IMR-90 (cell line): ENCODE measurements around the gene EPN2. TPM values are rescaled to one million over a fixed set of nuclear protein-coding genes. Genes with fewer than 3 reads are reported as not detected.

Source experiments
- ATAC-seq: fragments of 200-7000 bp; cut with Tn5 transposase; 2 replicates; pipeline ENCODE4 v1.9.1; 2020; ENCODE audit warnings: low read depth, mild to moderate bottlenecking, moderate library complexity
- BruUV-seq: library from RNA; stranded (reverse); fragments of 400-500 nt; replicated peaks from 2 replicates; lab custom pipeline; 2021; lab: Mats Ljungman, UMichigan
- CTCF ChIA-PET: fragments of 300-600 bp; formaldehyde crosslinking; extraction: SDS; loops from one replicate; lab custom pipeline; 2021; ENCODE audit warnings: antibody characterized with exemption; lab: Yijun Ruan, JAX
- POLR2A ChIA-PET: fragments of 300-600 bp; sonication (Branson Sonifier 250); formaldehyde crosslinking; loops from one replicate; lab custom pipeline; 2022; ENCODE audit warnings: antibody characterized with exemption; ENCODE audit not compliant: unreplicated experiment; lab: Charles Lee
- DNase-seq: peaks from one replicate; pipeline ENCODE4 v3.0.0; 2013
- H2AFZ ChIP-seq: replicated peaks from 2 replicates; pipeline ENCODE3; 2013; ENCODE audit warnings: low read length, mild to moderate bottlenecking; ENCODE audit not compliant: poor library complexity
- H2AK5ac ChIP-seq: 2 replicates; pipeline ENCODE4 v1.6.1; 2013; ENCODE audit warnings: low read depth, low read length, inconsistent platforms
- H2AK9ac ChIP-seq: replicated peaks from 2 replicates; pipeline ENCODE3; 2013; ENCODE audit warnings: mild to moderate bottlenecking, low read depth, low read length, moderate library complexity; ENCODE audit not compliant: poor library complexity
- H2BK120ac ChIP-seq: 2 replicates; pipeline ENCODE4 v1.6.1; 2013; ENCODE audit warnings: low read depth, low read length, inconsistent platforms
- H2BK15ac ChIP-seq: 3 replicates; pipeline ENCODE4 v1.6.1; 2013; ENCODE audit warnings: low read depth, low read length, inconsistent platforms
- H2BK20ac ChIP-seq: 2 replicates; pipeline ENCODE4 v1.6.1; 2013; ENCODE audit warnings: low read depth, mild to moderate bottlenecking, inconsistent platforms, low read length, moderate library complexity
- H2BK5ac ChIP-seq: 2 replicates; pipeline ENCODE4 v1.6.1; 2013; ENCODE audit warnings: mild to moderate bottlenecking, low read depth, low read length, inconsistent platforms; ENCODE audit not compliant: poor library complexity, severe bottlenecking
- H3K14ac ChIP-seq: replicated peaks from 2 replicates; pipeline ENCODE4 v1.6.1; 2013; ENCODE audit warnings: low read depth, low read length, inconsistent platforms
- H3K18ac ChIP-seq: 2 replicates; pipeline ENCODE4 v1.6.1; 2013; ENCODE audit warnings: low read depth, low read length, control low read depth
- H3K23ac ChIP-seq: 2 replicates; pipeline ENCODE4 v1.6.1; 2013; ENCODE audit warnings: low read depth, low read length, inconsistent platforms
- H3K27ac ChIP-seq: 2 replicates; pipeline ENCODE4 v1.5.1; 2013; ENCODE audit warnings: mild to moderate bottlenecking, control low read depth, low read length; ENCODE audit not compliant: insufficient read depth
- H3K27me3 ChIP-seq: 2 replicates; pipeline ENCODE4 v1.6.1; 2013; ENCODE audit warnings: low read length; ENCODE audit not compliant: control insufficient read depth, insufficient read depth
- H3K36me3 ChIP-seq: 2 replicates; pipeline ENCODE4 v1.6.1; 2013; ENCODE audit warnings: low read length, mixed read lengths; ENCODE audit not compliant: control insufficient read depth, insufficient read depth
- H3K4ac ChIP-seq: 2 replicates; pipeline ENCODE4 v1.6.1; 2013; ENCODE audit warnings: low read depth, low read length, inconsistent platforms
- H3K4me1 ChIP-seq: 2 replicates; pipeline ENCODE4 v1.6.1; 2013; ENCODE audit warnings: low read length, mixed read lengths; ENCODE audit not compliant: control insufficient read depth, insufficient read depth
- H3K4me2 ChIP-seq: 2 replicates; pipeline ENCODE4 v1.6.1; 2013; ENCODE audit warnings: low read depth, mild to moderate bottlenecking, control low read depth, low read length, moderate library complexity
- H3K4me3 ChIP-seq: 2 replicates; pipeline ENCODE4 v1.5.1; 2013; ENCODE audit warnings: low read depth, mild to moderate bottlenecking, control low read depth, low read length, moderate library complexity; ENCODE audit not compliant: insufficient read depth
- H3K56ac ChIP-seq: 2 replicates; pipeline ENCODE4 v1.6.1; 2013; ENCODE audit warnings: low read length, inconsistent platforms; ENCODE audit not compliant: insufficient read depth; ENCODE audit errors: extremely low read depth
- H3K79me1 ChIP-seq, 2 experiments: 2 replicates each; pipeline ENCODE4 v1.6.1; 2013; ENCODE audit warnings: low read length in 2 of 2, inconsistent platforms in 1 of 2, low read depth in 1 of 2
- H3K9ac ChIP-seq: 2 replicates; pipeline ENCODE4 v1.6.1; 2013; ENCODE audit warnings: low read depth, low read length, control low read depth
- H3K9me1 ChIP-seq: 2 replicates; pipeline ENCODE4 v1.6.1; 2013; ENCODE audit warnings: low read length, inconsistent platforms; ENCODE audit not compliant: insufficient read depth
- H3K9me3 ChIP-seq: 2 replicates; pipeline ENCODE4 v1.6.1; 2013; ENCODE audit warnings: low read length; ENCODE audit not compliant: control insufficient read depth, insufficient read depth
- H4K20me1 ChIP-seq: 2 replicates; pipeline ENCODE4 v1.6.1; 2013; ENCODE audit warnings: low read length, inconsistent platforms; ENCODE audit not compliant: insufficient read depth
- H4K5ac ChIP-seq: 2 replicates; pipeline ENCODE4 v1.6.1; 2013; ENCODE audit warnings: mild to moderate bottlenecking, low read depth, low read length, control low read depth
- H4K8ac ChIP-seq, 2 experiments: 2 replicates each; pipeline ENCODE4 v1.6.1; 2013; ENCODE audit warnings: low read depth in 2 of 2, low read length in 2 of 2, control low read depth in 1 of 2, inconsistent platforms in 1 of 2
- H4K91ac ChIP-seq: 2 replicates; pipeline ENCODE4 v1.6.1; 2013; ENCODE audit warnings: low read depth, low read length, inconsistent platforms; ENCODE audit not compliant: insufficient read depth
- BHLHE40 ChIP-seq: fragments of 150-350 bp; IDR thresholded peaks from 2 replicates; pipeline ENCODE4 v1.6.1; 2016; ENCODE audit warnings: mild to moderate bottlenecking, low read depth, low read length
- CEBPB ChIP-seq: IDR thresholded peaks from 2 replicates; pipeline ENCODE4 v1.6.1; 2012; ENCODE audit warnings: low read depth, low read length, improper control_type of control experiment
- CHD1 ChIP-seq: IDR thresholded peaks from 2 replicates; pipeline ENCODE4 v1.6.1; 2012; ENCODE audit warnings: low read depth, low read length, improper control_type of control experiment
- FOS ChIP-seq: fragments of 150-350 bp; IDR thresholded peaks from 2 replicates; pipeline ENCODE4 v1.6.1; 2016; ENCODE audit warnings: low read depth, low read length
- MAZ ChIP-seq: IDR thresholded peaks from 2 replicates; pipeline ENCODE4 v1.6.1; 2012; ENCODE audit warnings: low read depth, mild to moderate bottlenecking, low read length, improper control_type of control experiment, moderate library complexity, borderline replicate concordance
- NFE2L2 ChIP-seq: fragments of 150-350 bp; IDR thresholded peaks from 2 replicates; pipeline ENCODE4 v1.6.1; 2016; ENCODE audit warnings: low read depth, mild to moderate bottlenecking, low read length
- POLR2A ChIP-seq: IDR thresholded peaks from 2 replicates; pipeline ENCODE4 v1.6.1; 2012; ENCODE audit warnings: mild to moderate bottlenecking, low read depth, low read length
- RCOR1 ChIP-seq: IDR thresholded peaks from 2 replicates; pipeline ENCODE4 v1.6.1; 2012; ENCODE audit warnings: mild to moderate bottlenecking, low read length, improper control_type of control experiment; ENCODE audit not compliant: insufficient replicate concordance
- SMC3 ChIP-seq: fragments of 150-350 bp; IDR thresholded peaks from 2 replicates; pipeline ENCODE4 v1.6.1; 2016; ENCODE audit warnings: low read depth, mild to moderate bottlenecking, antibody characterized with exemption, low read length, moderate library complexity
- WGBS, 2 experiments: methylation state at CpG; one replicate each; pipeline versions ENCODE4 v1.1.5 to v1.1.7; 2013; ENCODE audit warnings: missing lambda C conversion rate in 2 of 2; ENCODE audit not compliant: insufficient read length in 1 of 2; ENCODE audit errors: extremely low coverage in 2 of 2; 5-methylcytosine and 5-hydroxymethylcytosine counted together
- dilution Hi-C: fragments of 300-500 bp; cut with HindIII; formaldehyde crosslinking; loops from one replicate; pipeline ENCODE4 v1.14.3; 2018; ENCODE audit warnings: low sequenced_read_pairs; ENCODE audit not compliant: unreplicated experiment
- in situ Hi-C: fragments of 300-500 bp; cut with MboI; formaldehyde crosslinking; loops from 3 replicates; pipeline ENCODE4 v1.14.3; 2019; ENCODE audit warnings: low sequenced_read_pairs, inconsistent platforms, mixed read lengths
- intact Hi-C: fragments of 100-400 bp; cut with micrococcal nuclease; formaldehyde crosslinking; loops from 2 replicates; pipeline ENCODE4 v1.10.0; 2022
- polyA plus RNA-seq, 3 experiments: library from polyadenylated mRNA; depleted of rRNA; stranded (reverse); fragments of >200 nt; gene quantifications; 2 replicates each; pipeline ENCODE4 v1.2.3, GENCODE V29; 2012; ENCODE audit warnings: low replicate concordance in 1 of 3
- total RNA-seq: library from RNA; depleted of rRNA; stranded (reverse); fragments of >200 nt; gene quantifications from 2 replicates; pipeline ENCODE4 v1.2.3, GENCODE V29; 2012
- TF ChIP-seq, protein P1 (sequence below): fragments of 150-350 bp; IDR thresholded peaks from 2 replicates; pipeline ENCODE4 v1.6.1; 2017; ENCODE audit warnings: mild to moderate bottlenecking, antibody characterized with exemption, low read length, low read depth

The EPN2 gene
- total and polyA plus RNA-seq, 2 of the 4 experiments (the other 2 are of a cell fraction) = 14.9 to 25.3 TPM

- Histone ChIP-seq H4K8ac (no peak overlapping the region), H2BK15ac (no peak overlapping the region), H3K4me1 (peaks cover 30% of the 10 kb centered on the region), H4K20me1 (peaks cover 72% of the 10 kb centered on the region), H3K18ac (no peak overlapping the region; the same call in 1 of the 2 replicates), H2AK9ac (no peak overlapping the region), H3K23ac (peak overlapping the region; percentile 4; the same call in 1 of the 2 replicates), H2BK20ac (no peak overlapping the region), H3K27me3 (no peaks in the 10 kb centered on the region), H3K9me3 (no peaks in the 10 kb centered on the region), H3K14ac (peak overlapping the region; percentile 8; the same call in 1 of the 2 replicates), H3K4me3 (no peak overlapping the region), H3K4me2 (peak overlapping the region; percentile 4), H3K79me1 (peaks cover 42 to 77% of the 10 kb centered on the region in 2 experiments), H2AK5ac (0 out of 2 replicates have a peak overlapping the region, but pooled peaks have one; percentile 36), H3K56ac (no peak overlapping the region), H2AFZ (no peak overlapping the region), H2BK5ac (peak overlapping the region; percentile 5), H2BK120ac (no peak overlapping the region), H3K36me3 (no peaks in the 10 kb centered on the region), H3K9me1 (peaks cover 46% of the 10 kb centered on the region), H4K5ac (no peak overlapping the region), H3K9ac (no peak overlapping the region), H3K4ac (peak overlapping the region; percentile 31; the same call in 1 of the 2 replicates), H4K91ac (no peak overlapping the region), H3K27ac (peak overlapping the region; percentile 25; the same call in 1 of the 2 replicates)
- ChIA-PET CTCF (no interaction called here), POLR2A (no interaction called here)
- dilution Hi-C loops (no loop called here), intact Hi-C loops (no loop called here), in situ Hi-C loops (no loop called here)
- TF ChIP-seq MAZ (no peak), FOS (no peak), BHLHE40 (no peak), NFE2L2 (no peak), SMC3 (no peak), POLR2A (no peak), CHD1 (no peak), RCOR1 (no peak), CEBPB (no peak)
- TF ChIP-seq, protein P1, sequence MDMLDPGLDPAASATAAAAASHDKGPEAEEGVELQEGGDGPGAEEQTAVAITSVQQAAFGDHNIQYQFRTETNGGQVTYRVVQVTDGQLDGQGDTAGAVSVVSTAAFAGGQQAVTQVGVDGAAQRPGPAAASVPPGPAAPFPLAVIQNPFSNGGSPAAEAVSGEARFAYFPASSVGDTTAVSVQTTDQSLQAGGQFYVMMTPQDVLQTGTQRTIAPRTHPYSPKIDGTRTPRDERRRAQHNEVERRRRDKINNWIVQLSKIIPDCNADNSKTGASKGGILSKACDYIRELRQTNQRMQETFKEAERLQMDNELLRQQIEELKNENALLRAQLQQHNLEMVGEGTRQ = no peak
- BruUV-seq = no TSS peak
- ATAC-seq (peak; percentile 13), DNase-seq (no peak)
- no CpG with 5 or more reads among the region's 3 CpGs for WGBS, 2 experiments
Observed at GRCh38 chr17:19264268-19264667, 27.1 kb downstream of the EPN2 start.
